Measurements from ENCODE around the gene CES5A.

- TF ChIP-seq CTCF (IDR thresholded peaks at IDR 0.05; ENCODE audit: control extremely low read depth in 1 of 3, insufficient read depth in 1 of 3, low read depth in 1 of 3, low read length in 3 of 3) (no peak), POLR2A (IDR thresholded peaks at IDR 0.05; ENCODE audit: control extremely low read depth in 1 of 2, low read depth in 2 of 2, low read length in 2 of 2) (no peak), ASH2L (IDR thresholded peaks at IDR 0.05; ENCODE audit: low read length) (no peak), EGR1 (IDR thresholded peaks at IDR 0.05; ENCODE audit: borderline replicate concordance, low read depth, low read length) (no peak), USF2 (IDR thresholded peaks at IDR 0.05; ENCODE audit: low read length) (no peak), RFX5 (IDR thresholded peaks at IDR 0.05; ENCODE audit: borderline replicate concordance, low read depth, low read length) (no peak), POLR2AphosphoS5 (IDR thresholded peaks at IDR 0.05; ENCODE audit: low read depth, low read length) (no peak), CREB1 (IDR thresholded peaks at IDR 0.05) (no peak), FOSL1 (IDR thresholded peaks at IDR 0.05; ENCODE audit: insufficient read depth, low read depth, low read length) (no peak), EP300 (IDR thresholded peaks at IDR 0.05; ENCODE audit: borderline replicate concordance in 1 of 2, low read depth in 2 of 2, low read length in 2 of 2) (no peak), TAF1 (IDR thresholded peaks at IDR 0.05; ENCODE audit: low read depth, low read length) (no peak), BCL11A (IDR thresholded peaks at IDR 0.05; ENCODE audit: low read depth in 2 of 2, low read length in 2 of 2) (no peak), SIN3A (conservative IDR thresholded peaks at IDR 0.05 in 1 of 2, IDR thresholded peaks at IDR 0.05 in 1 of 2; ENCODE audit: low read depth in 1 of 2, low read length in 2 of 2) (no peak)
These were observed 42.8 kb downstream of the CES5A start for GRCh38 chr16:55832425-55832772.

Measured in H1 (cell line).